ENCODE data around the gene OR1I1.

OR1I1 gene

GRCh38 chr19:15120135-15121026 is 38.4 kb downstream of the OR1I1 start:
- DNase-seq, result no peak

DNA sequence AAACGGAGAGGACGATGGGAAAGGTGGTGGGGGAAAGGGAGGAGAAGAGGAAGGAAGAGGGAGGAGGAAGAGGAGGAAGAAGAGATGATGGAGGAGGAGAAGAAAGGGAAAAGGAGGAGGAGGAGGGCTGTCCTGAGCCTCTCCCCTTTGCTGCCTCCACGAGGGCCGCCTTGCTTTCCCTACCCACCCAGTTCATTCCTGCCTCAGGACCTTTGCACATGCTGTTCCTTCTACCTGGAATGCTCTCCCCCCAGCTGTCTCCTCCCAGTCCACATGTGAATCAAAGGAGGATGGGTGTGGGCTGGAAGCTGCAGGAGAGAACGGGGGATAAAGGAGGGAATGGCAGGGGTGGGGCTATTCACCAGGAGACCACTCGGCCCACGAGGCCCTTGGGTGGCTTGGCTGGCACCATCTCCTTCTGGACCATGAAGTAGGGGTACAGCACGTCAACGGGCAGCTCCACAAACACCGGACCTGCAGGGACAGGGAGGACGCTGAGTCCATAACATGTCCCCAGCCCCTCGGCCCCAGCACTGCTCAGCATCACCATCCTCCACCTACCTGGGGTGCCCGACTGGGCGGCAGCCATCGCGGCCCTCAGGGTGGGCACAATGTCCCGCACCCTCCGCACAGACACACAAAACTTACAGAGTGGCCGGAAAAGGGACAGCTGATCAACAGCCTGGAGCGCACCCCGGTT is 40.5 kb downstream of the OR1I1 start:
- no peak for DNase-seq

DNA sequence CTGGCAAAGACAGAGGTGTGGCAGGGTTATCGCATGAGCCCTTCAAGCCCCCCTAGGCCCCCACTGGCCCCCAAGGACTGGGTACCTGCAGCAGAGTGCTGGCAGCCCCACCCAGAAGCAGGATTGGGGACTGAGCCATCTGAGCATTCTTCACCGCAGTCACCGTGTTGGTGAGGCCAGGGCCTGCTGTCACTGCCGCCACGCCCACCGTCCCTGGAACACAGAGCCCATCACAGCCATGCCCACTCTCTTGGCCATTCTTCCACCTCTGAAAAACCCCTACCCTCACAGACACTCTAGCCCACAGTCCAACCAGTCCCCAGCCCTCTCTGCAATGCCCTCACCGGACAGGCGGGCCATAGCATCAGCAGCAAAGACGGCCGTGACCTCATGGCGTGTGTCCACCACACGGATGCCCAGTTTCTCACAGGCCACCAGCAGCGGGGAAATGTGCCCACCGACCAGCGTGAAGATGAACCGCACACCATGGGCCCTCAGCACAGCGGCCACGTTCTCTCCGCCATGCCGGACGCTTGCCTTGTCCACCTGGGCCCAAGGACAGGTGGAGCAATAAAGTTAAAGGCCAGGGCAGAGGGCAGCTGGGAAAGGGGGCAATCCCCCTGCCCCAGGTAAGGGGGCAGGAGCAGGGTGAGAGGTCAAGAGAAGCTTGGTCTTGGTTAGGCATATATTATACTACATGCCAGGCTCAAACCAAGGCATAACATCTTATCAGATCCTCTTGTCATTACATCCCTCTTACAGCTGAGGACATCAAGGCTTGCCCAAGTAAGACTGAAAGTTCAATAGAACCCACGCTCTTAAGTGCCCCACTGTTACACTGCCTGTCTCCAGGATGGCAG is 41.2 kb downstream of the OR1I1 start:
- no peak for DNase-seq

DNA sequence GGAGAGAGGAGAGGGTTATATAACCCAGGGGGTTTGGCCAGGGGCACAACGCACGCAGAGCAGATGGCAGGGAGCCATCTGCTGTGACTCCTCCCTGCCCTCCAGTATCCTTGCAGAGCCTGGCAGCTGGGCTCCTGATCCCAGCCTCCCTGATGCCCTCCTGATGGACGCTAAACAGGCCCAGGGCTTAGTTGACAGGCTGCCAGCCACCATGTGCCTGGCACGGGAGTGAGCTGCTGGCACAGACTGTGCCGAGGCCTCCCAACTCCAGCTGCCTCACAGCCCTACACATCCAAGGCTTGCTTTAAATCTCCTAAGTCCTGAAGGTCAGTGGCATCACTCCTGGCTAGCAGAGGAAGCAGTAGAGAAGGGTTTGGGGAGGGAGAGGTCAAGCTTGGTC is 41.9 kb downstream of the OR1I1 start:
- no peak for DNase-seq

DNA sequence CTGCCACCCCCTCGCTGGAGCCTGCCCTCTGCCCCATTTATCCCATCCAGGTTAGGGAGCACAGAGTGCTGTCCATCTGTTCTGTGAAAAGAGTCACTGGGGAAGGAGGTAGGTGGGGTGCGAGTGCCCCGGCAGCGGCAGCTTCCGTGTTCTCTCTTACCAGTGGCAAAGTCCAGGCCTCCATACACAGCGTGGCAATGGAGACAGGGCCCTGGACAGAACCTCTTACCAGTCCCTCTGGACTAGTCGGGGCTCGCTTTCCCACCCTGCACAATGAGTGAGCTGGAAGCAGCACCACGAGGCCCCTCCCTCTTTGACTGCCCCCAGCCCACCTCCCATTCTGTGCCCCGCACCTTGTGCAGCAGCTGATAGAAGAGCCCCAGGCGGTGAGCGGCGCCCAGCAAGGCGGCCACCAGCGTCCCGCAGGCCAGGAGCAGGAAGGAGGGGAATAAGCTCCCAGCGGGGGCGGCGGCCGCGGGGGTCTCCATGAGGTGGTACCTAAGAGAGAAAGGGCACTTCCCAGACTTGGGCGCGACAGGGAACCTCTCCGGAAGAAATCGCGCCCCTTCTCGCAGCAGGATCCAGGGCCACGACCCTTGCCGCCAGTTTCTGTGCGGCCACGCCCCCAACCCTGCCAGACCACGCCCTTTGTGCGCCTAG is 42.7 kb downstream of the OR1I1 start:
- no peak for DNase-seq

GRCh38 chr19:15125232-15126067 is 43.4 kb downstream of the OR1I1 start:
- peak; percentile 97 for DNase-seq

DNA sequence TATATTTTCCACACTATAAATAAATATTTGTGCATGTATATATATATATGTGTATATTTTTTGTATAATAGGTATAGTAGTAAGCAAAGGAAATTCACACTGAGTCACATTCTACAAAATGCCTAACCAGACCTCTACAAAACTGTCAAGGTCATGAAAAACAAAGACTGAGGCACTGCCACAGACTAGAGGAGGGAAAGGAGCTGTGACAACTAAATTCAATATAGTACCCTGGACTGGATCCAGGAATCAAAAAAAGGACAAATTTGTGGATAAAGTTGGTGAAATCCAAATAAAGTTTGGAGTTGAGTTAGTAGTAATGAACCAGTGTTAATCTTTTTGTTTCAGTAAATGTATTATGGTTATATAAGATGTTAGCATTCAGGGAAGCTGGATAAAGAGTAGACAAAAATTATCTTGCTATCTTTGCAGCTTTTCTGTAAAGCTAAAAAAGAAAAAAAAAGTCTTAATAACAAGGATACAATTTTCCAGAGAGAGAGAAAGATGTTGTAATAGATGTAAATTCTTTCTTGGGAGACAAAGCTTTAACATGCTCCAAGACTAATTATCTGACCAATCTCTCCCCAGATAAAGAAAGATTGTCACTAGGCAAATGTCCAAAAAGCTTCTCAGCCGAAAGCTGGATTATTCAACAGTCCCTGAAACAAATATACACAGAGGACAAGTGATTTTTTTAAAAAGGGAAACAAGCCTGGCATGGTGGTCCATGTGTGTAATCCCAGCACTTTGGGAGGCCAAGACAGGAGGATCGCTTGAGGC is 44.3 kb downstream of the OR1I1 start:
- DNase-seq, result no peak

GRCh38 chr19:15128162-15128770 is 46.3 kb downstream of the OR1I1 start:
- no peak for DNase-seq

GRCh38 chr19:15129856-15130585 is 48.0 kb downstream of the OR1I1 start:
- DNase-seq, result peak; percentile 46

- DNase-seq, result no peak
Measured at GRCh38 chr19:15136234-15136954, 54.4 kb downstream of the OR1I1 start.

- DNase-seq, result no peak
Measured at GRCh38 chr19:15137777-15138176, 55.8 kb downstream of the OR1I1 start.

GRCh38 chr19:15138427-15138826 is 56.4 kb downstream of the OR1I1 start:
- DNase-seq, result no peak

DNA sequence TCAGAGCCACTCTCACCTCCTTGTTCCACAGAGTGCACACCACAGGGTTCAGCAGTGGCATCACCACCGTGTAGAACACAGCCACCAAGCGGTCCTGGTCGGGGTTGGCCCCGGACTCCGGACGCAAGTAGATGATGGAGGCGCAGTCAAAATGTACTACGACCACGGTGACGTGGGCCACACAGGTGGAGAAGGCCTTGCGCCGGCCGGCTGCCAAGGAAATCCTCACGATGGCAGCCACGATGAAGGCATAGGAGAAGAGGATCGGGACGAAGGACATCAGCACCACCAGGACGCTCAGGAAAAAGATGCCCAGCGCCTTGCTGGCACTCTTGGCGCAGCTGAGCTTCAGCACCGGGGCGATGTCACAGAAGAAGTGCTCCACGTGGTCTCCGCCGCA is 59.1 kb downstream of the OR1I1 start:
- no peak for DNase-seq

GRCh38 chr19:15142313-15142712 is 60.3 kb downstream of the OR1I1 start:
- no peak for DNase-seq

Data from stimulated activated CD4-positive, alpha-beta T cell treated with anti-CD3 and anti-CD28 coated beads, Interleukin-4, amount 100 ng/mL, for 1 hour (primary cell).